ENCODE results near the gene ADAMTS15.

Gene ADAMTS15

GRCh38 chr11:130433357-130433756, 15.1 kb upstream of the ADAMTS15 start:
- in situ Hi-C loops (cut with MboI; ENCODE audit: low sequenced_read_pairs) = loop anchor here (10.0 kb wide), 1 partner anchor 431 kb away; no protein-coding TSS in a partner anchor

GRCh38 chr11:130434521-130435223, 13.8 kb upstream of the ADAMTS15 start:
- in situ Hi-C loops (cut with MboI; ENCODE audit: low sequenced_read_pairs) = loop anchor here (10.0 kb wide), 1 partner anchor 430 kb away; no protein-coding TSS in a partner anchor

- in situ Hi-C loops (cut with MboI; ENCODE audit: low sequenced_read_pairs) = loop anchor here (10.0 kb wide), 1 partner anchor 429 kb away; no protein-coding TSS in a partner anchor
Measured at GRCh38 chr11:130435671-130436070, 12.8 kb upstream of the ADAMTS15 start.

- in situ Hi-C loops (cut with MboI; ENCODE audit: low sequenced_read_pairs) = loop anchor here (10.0 kb wide), 1 partner anchor 429 kb away; no protein-coding TSS in a partner anchor
Measured at GRCh38 chr11:130436171-130436570, 12.3 kb upstream of the ADAMTS15 start.

GRCh38 chr11:130437848-130438247, 10.6 kb upstream of the ADAMTS15 start:
- in situ Hi-C loops (cut with MboI; ENCODE audit: low sequenced_read_pairs) = loop anchor here (10.0 kb wide), 1 partner anchor 427 kb away; no protein-coding TSS in a partner anchor

GRCh38 chr11:130438401-130439159, 9.9 kb upstream of the ADAMTS15 start:
- in situ Hi-C loops (cut with MboI; ENCODE audit: low sequenced_read_pairs) = loop anchor here (10.0 kb wide), 1 partner anchor 426 kb away; no protein-coding TSS in a partner anchor

- in situ Hi-C loops (cut with MboI; ENCODE audit: low sequenced_read_pairs) = loop anchor here (10.0 kb wide), 1 partner anchor 426 kb away; no protein-coding TSS in a partner anchor
Measured at GRCh38 chr11:130439160-130439519, 9.3 kb upstream of the ADAMTS15 start.

GRCh38 chr11:130439876-130440275, 8.6 kb upstream of the ADAMTS15 start:
- in situ Hi-C loops (cut with MboI; ENCODE audit: low sequenced_read_pairs) = loop anchor here (10.0 kb wide), 1 partner anchor 425 kb away; no protein-coding TSS in a partner anchor

- in situ Hi-C loops (cut with MboI; ENCODE audit: low sequenced_read_pairs) = no loop called here
Measured at GRCh38 chr11:130441719-130442118, 6.7 kb upstream of the ADAMTS15 start.

- in situ Hi-C loops (cut with MboI; ENCODE audit: low sequenced_read_pairs) = no loop called here
Measured at GRCh38 chr11:130442737-130443136, 5.7 kb upstream of the ADAMTS15 start.

- in situ Hi-C loops (cut with MboI; ENCODE audit: low sequenced_read_pairs) = no loop called here
Measured at GRCh38 chr11:130445788-130446187, 2.7 kb upstream of the ADAMTS15 start.

- in situ Hi-C loops (cut with MboI; ENCODE audit: low sequenced_read_pairs) = no loop called here
Measured at GRCh38 chr11:130448039-130448415, 418 bp upstream of the ADAMTS15 start.

- in situ Hi-C loops (cut with MboI; ENCODE audit: low sequenced_read_pairs) = no loop called here
Measured at GRCh38 chr11:130449310-130449990, 1.0 kb downstream of the ADAMTS15 start.

- in situ Hi-C loops (cut with MboI; ENCODE audit: low sequenced_read_pairs) = no loop called here
Measured at GRCh38 chr11:130449996-130450769, 1.7 kb downstream of the ADAMTS15 start.

GRCh38 chr11:130451231-130452019, 3.0 kb downstream of the ADAMTS15 start:
- in situ Hi-C loops (cut with MboI; ENCODE audit: low sequenced_read_pairs) = no loop called here

GRCh38 chr11:130452176-130452575, 3.7 kb downstream of the ADAMTS15 start:
- in situ Hi-C loops (cut with MboI; ENCODE audit: low sequenced_read_pairs) = no loop called here

GRCh38 chr11:130452940-130453339, 4.5 kb downstream of the ADAMTS15 start:
- in situ Hi-C loops (cut with MboI; ENCODE audit: low sequenced_read_pairs) = no loop called here

GRCh38 chr11:130454491-130455252, 6.2 kb downstream of the ADAMTS15 start:
- in situ Hi-C loops (cut with MboI; ENCODE audit: low sequenced_read_pairs) = no loop called here
